ENCODE data around the gene SPP1. TPM values are rescaled to one million over a fixed set of nuclear protein-coding genes. Genes with fewer than 3 reads are reported as not detected.

Gene SPP1
- polyA plus RNA-seq, 3 donors: 0.08 TPM; not detected in 2

DNA sequence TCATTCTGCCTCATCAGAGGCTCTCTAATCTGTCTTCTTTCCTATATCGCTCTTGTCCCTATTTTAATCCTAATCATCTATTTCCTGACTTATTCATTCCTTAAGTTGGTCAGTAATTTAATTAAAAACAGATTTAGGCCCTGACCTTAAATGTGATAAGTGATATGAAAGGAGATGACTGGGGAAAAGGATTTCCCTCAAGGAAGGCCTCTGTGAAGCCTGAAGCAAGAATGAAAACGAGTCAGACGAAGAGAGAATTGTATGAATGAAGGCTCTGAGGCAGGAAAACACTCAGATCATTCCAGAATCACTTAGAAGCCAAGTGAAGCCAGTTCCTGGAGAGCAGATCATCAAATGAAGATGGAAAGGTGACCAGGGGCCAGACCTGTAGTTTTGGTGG lies 54.0 kb downstream of the SPP1 start:
- H4K20me1 ChIP-seq (ENCODE audit: insufficient read depth, low read length): no peaks in the 10 kb centered on the region
- no peak overlapping the region for H3K4me3 Mint-ChIP-seq
- H3K27ac Mint-ChIP-seq: no peak overlapping the region
- H3K36me3 Mint-ChIP-seq: peaks cover 21 to 34% of the 10 kb centered on the region in 2 donors
- peaks cover 0 to 37% of the 10 kb centered on the region in 2 donors for H3K36me3 ChIP-seq (replicated peaks in 1 of 2; ENCODE audit: control insufficient read depth in 1 of 2, insufficient read depth in 2 of 2, low read length in 2 of 2)
- TF ChIP-seq, protein P1, sequence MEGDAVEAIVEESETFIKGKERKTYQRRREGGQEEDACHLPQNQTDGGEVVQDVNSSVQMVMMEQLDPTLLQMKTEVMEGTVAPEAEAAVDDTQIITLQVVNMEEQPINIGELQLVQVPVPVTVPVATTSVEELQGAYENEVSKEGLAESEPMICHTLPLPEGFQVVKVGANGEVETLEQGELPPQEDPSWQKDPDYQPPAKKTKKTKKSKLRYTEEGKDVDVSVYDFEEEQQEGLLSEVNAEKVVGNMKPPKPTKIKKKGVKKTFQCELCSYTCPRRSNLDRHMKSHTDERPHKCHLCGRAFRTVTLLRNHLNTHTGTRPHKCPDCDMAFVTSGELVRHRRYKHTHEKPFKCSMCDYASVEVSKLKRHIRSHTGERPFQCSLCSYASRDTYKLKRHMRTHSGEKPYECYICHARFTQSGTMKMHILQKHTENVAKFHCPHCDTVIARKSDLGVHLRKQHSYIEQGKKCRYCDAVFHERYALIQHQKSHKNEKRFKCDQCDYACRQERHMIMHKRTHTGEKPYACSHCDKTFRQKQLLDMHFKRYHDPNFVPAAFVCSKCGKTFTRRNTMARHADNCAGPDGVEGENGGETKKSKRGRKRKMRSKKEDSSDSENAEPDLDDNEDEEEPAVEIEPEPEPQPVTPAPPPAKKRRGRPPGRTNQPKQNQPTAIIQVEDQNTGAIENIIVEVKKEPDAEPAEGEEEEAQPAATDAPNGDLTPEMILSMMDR (IDR thresholded peaks at IDR 0.05): no peak
- peaks cover 6 to 21% of the 10 kb centered on the region in 2 donors for H3K9me3 ChIP-seq (replicated peaks in 1 of 2; ENCODE audit: control insufficient read depth in 1 of 2, insufficient read depth in 1 of 2, low read length in 2 of 2)
- no peak overlapping the region for H2AFZ ChIP-seq (ENCODE audit: insufficient read depth, low read depth, low read length, poor library complexity, severe bottlenecking)
- peaks cover 0 to 3% (median 1%) of the 10 kb centered on the region in 3 donors for H3K27me3 Mint-ChIP-seq (ENCODE audit: low read depth in 3 of 3)
- H3K4me3 ChIP-seq (replicated peaks in 1 of 3; ENCODE audit: low read depth in 2 of 3, low read length in 3 of 3): no peak overlapping the region
- peaks cover 24% of the 10 kb centered on the region for H3K4me1 Mint-ChIP-seq
- no peak for DNase-seq
- no CpG with 5 or more reads among the region's 3 CpGs for WGBS (ENCODE audit: insufficient coverage)
- H3K27ac ChIP-seq (ENCODE audit: low read depth in 1 of 2, low read length in 2 of 2): no peak overlapping the region
- no peaks in the 10 kb centered on the region for H3K27me3 ChIP-seq (ENCODE audit: control insufficient read depth in 2 of 2, insufficient read depth in 2 of 2, low read length in 2 of 2)
- peaks cover 13 to 23% (median 17%) of the 10 kb centered on the region in 7 donors for H3K9me3 Mint-ChIP-seq
- no peak overlapping the region for H3K4me2 ChIP-seq (replicated peaks; ENCODE audit: extremely low read depth, low read length, poor library complexity, severe bottlenecking)
- no peaks in the 10 kb centered on the region for H3K79me2 ChIP-seq (ENCODE audit: insufficient read depth, low read length)
- H3K4me1 ChIP-seq (ENCODE audit: control insufficient read depth in 1 of 2, insufficient read depth in 2 of 2, low read length in 2 of 2): peaks cover 0 to 10% of the 10 kb centered on the region in 2 donors
- H3K9ac ChIP-seq (ENCODE audit: insufficient read depth, low read length, poor library complexity, severe bottlenecking): no peak overlapping the region
- intact Hi-C loops (cut with micrococcal nuclease): no loop called here

DNA sequence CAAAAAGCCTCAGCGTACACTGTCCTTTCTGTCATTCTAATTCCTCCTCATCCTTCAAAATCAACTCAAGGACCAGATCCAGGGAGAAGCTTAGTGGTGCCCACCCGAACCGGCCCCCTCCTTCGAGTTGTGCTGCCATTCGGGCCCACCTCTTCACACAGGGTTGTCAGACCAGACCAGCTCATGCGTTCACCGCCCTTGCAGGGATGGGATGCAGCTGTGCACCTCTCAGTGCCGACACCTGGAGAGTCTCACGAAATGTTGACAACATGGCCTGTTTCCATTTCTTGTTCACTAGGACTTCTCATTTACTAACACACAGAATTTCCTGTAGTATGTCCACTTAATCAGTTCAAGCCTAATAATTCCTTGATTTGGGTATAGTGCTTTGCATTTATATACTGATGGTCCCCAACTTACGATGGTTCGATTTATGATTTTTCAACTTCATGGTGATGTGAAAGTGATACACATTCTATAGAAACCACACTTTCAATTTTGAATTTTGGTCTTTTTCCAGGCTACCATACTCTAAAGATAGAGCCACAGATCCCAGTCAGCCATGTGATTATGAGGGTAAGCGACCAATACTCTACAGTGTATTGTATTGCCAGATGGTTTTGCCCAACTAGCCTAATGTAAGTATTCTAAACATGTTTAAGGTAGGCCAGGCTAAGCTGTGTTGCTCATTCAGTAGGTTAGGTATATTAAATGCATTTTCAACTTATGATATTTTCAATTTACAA lies 55.2 kb downstream of the SPP1 start:
- intact Hi-C loops (cut with micrococcal nuclease): loop anchor here (5.0 to 10.0 kb wide), 2 partner anchors 182 to 484 kb away; no protein-coding TSS in a partner anchor
- Histone ChIP-seq H4K20me1 (ENCODE audit: insufficient read depth, low read length) (no peaks in the 10 kb centered on the region), H3K9me3 (replicated peaks in 1 of 2; ENCODE audit: control insufficient read depth in 1 of 2, insufficient read depth in 1 of 2, low read length in 2 of 2) (peaks cover 3 to 11% of the 10 kb centered on the region in 2 donors), H3K79me2 (ENCODE audit: insufficient read depth, low read length) (no peaks in the 10 kb centered on the region), H3K9ac (ENCODE audit: insufficient read depth, low read length, poor library complexity, severe bottlenecking) (no peak overlapping the region), H3K4me2 (replicated peaks; ENCODE audit: extremely low read depth, low read length, poor library complexity, severe bottlenecking) (no peak overlapping the region), H2AFZ (ENCODE audit: insufficient read depth, low read depth, low read length, poor library complexity, severe bottlenecking) (no peak overlapping the region), H3K4me1 (ENCODE audit: control insufficient read depth in 1 of 2, insufficient read depth in 2 of 2, low read length in 2 of 2) (peaks cover 0 to 10% of the 10 kb centered on the region in 2 donors), H3K27me3 (ENCODE audit: control insufficient read depth in 2 of 2, insufficient read depth in 2 of 2, low read length in 2 of 2) (no peaks in the 10 kb centered on the region), H3K36me3 (replicated peaks in 1 of 2; ENCODE audit: control insufficient read depth in 1 of 2, insufficient read depth in 2 of 2, low read length in 2 of 2) (peaks cover 0 to 45% of the 10 kb centered on the region in 2 donors), H3K4me3 (replicated peaks in 1 of 3; ENCODE audit: low read depth in 2 of 3, low read length in 3 of 3) (no peak overlapping the region), H3K27ac (ENCODE audit: low read depth in 1 of 2, low read length in 2 of 2) (no peak overlapping the region)
- TF ChIP-seq, protein P1 (IDR thresholded peaks at IDR 0.05): no peak
- peaks cover 5 to 14% (median 10%) of the 10 kb centered on the region in 7 donors for H3K9me3 Mint-ChIP-seq
- peaks cover 28% of the 10 kb centered on the region for H3K4me1 Mint-ChIP-seq
- peaks cover 23 to 31% of the 10 kb centered on the region in 2 donors for H3K36me3 Mint-ChIP-seq
- H3K27ac Mint-ChIP-seq: no peak overlapping the region
- no peak overlapping the region for H3K4me3 Mint-ChIP-seq
- DNase-seq: no peak
- WGBS (ENCODE audit: insufficient coverage): 93% methylated on average over 9 of the region's 12 CpGs
- H3K27me3 Mint-ChIP-seq (ENCODE audit: low read depth in 3 of 3): peaks cover 0 to 3% (median 1%) of the 10 kb centered on the region in 3 donors

Small RNAs within 50 kb of the gene (small RNA-seq; reads per million reads assigned to genes)
- gene RNU1-36P (ENCODE audit: insufficient read length, low read depth): not detected

Other genes with a start within 250 kb of the SPP1 start
- not detected for gene IBSP, start 176.2 kb upstream of the SPP1 start, polyA plus RNA-seq
- gene MEPE, start 142.7 kb upstream of the SPP1 start, polyA plus RNA-seq: not detected
- gene PKD2, start 31.9 kb downstream of the SPP1 start, polyA plus RNA-seq: 1 to 10 TPM; 1.2 to 9.7 (median 2.4) TPM
- gene ABCG2, start 182.9 kb downstream of the SPP1 start, polyA plus RNA-seq: not detected

Measured in CD14-positive monocyte (primary cell).